HepG2 (cell line): ENCODE results near the gene SENP7. TPM values are rescaled to one million over a fixed set of nuclear protein-coding genes. Genes with fewer than 3 reads are reported as not detected.

Experiments used
- ATAC-seq: fragments of 200-7000 bp; cut with Tn5 transposase; 3 replicates; pipeline ENCODE4 v1.9.1; 2020; ENCODE audit warnings: mild to moderate bottlenecking, moderate library complexity
- BruUV-seq: library from RNA; stranded (reverse); fragments of 400-500 nt; replicated peaks from 2 replicates; lab custom pipeline; 2021; lab: Mats Ljungman, UMichigan
- CTCF ChIA-PET: fragments of 300-600 bp; formaldehyde crosslinking; extraction: SDS; loops from one replicate; lab custom pipeline; 2021; ENCODE audit warnings: low total read pairs, inconsistent platforms, low intra/inter-chr PET ratio; lab: Yijun Ruan, JAX
- POLR2A ChIA-PET: fragments of 350-600 bp; sonication (Branson Sonifier 250); formaldehyde crosslinking; loops from one replicate; lab custom pipeline; 2020; ENCODE audit warnings: antibody characterized with exemption, inconsistent platforms; lab: Yijun Ruan, JAX
- DNase-seq: peaks from one replicate; pipeline ENCODE4 v3.0.0-alpha.2; 2015; ENCODE audit warnings: low spot score
- FAIRE-seq: peaks from 3 replicates; lab custom pipeline; 2011; peaks lifted over from hg19 to GRCh38; lab: Jason Lieb, UNC
- H2AFZ ChIP-seq: one replicate; pipeline ENCODE4 v1.6.1; 2011; ENCODE audit warnings: low read length, inconsistent platforms
- H3K27ac ChIP-seq: fragments of 300-600 bp; 3 replicates; pipeline ENCODE4 v1.8.0; 2011; ENCODE audit warnings: mixed run types, mild to moderate bottlenecking, mixed read lengths, low read length, inconsistent platforms; ENCODE audit not compliant: insufficient read depth; ENCODE audit errors: extremely low read length
- H3K27me3 ChIP-seq, 2 experiments: fragments of 200-600 bp in 1 of 2; 2 replicates in 1 of 2; 3 replicates in 1 of 2; pipeline versions ENCODE4 v1.6.0 to v1.8.0; 2011; ENCODE audit warnings: low read length in 2 of 2, mild to moderate bottlenecking in 2 of 2, moderate library complexity in 2 of 2, inconsistent platforms in 1 of 2; ENCODE audit not compliant: insufficient read depth in 2 of 2, control insufficient read depth in 1 of 2
- H3K36me3 ChIP-seq, 2 experiments: fragments of 200-600 bp in 1 of 2; replicated peaks in 1 of 2; 2 replicates in 1 of 2; 3 replicates in 1 of 2; pipeline versions ENCODE4 v1.5.1 to v1.8.0; 2011; ENCODE audit warnings: low read length in 2 of 2, inconsistent platforms in 1 of 2; ENCODE audit not compliant: insufficient read depth in 2 of 2, control insufficient read depth in 1 of 2
- H3K4me1 ChIP-seq: 2 replicates; pipeline ENCODE4 v1.5.1; 2012; ENCODE audit warnings: low read length, inconsistent platforms; ENCODE audit not compliant: insufficient read depth
- H3K4me2 ChIP-seq: 2 replicates; pipeline ENCODE4 v1.6.0; 2011; ENCODE audit warnings: low read depth, low read length, inconsistent platforms
- H3K4me3 ChIP-seq, 3 experiments: fragments of 200-600 bp in 1 of 3; sonication (generic), shearing (Covaris generic) in 1 of 3; replicated peaks in 1 of 3; 2 replicates each; pipeline ENCODE4 v1.5.1; 2011 to 2016; ENCODE audit warnings: low read length in 3 of 3, inconsistent platforms in 2 of 3, low read depth in 2 of 3, mild to moderate bottlenecking in 2 of 3, control low read depth in 1 of 3, mixed read lengths in 1 of 3; ENCODE audit not compliant: insufficient read depth in 1 of 3
- H3K79me2 ChIP-seq: one replicate; pipeline ENCODE4 v1.6.1; 2011; ENCODE audit warnings: low read length, inconsistent platforms; ENCODE audit not compliant: insufficient read depth
- H3K9ac ChIP-seq: 2 replicates; pipeline ENCODE4 v1.6.0; 2011; ENCODE audit warnings: mild to moderate bottlenecking, low read depth, low read length, inconsistent platforms; ENCODE audit not compliant: insufficient read depth
- H3K9me3 ChIP-seq: 2 replicates; pipeline ENCODE4 v1.5.1; 2012; ENCODE audit warnings: mild to moderate bottlenecking, low read length
- H4K20me1 ChIP-seq: 2 replicates; pipeline ENCODE4 v1.6.0; 2011; ENCODE audit warnings: inconsistent platforms, mild to moderate bottlenecking, low read length, moderate library complexity; ENCODE audit not compliant: insufficient read depth
- ATRX ChIP-seq: sonication (generic); formaldehyde crosslinking; IDR thresholded peaks from 2 replicates; pipeline ENCODE4 v1.4.0; 2020; ENCODE audit warnings: missing genetic modification reagents, borderline replicate concordance
- CC2D1A ChIP-seq: sonication (generic); formaldehyde crosslinking; IDR thresholded peaks from 2 replicates; pipeline ENCODE4 v1.8.1; 2023; ENCODE audit warnings: mild to moderate bottlenecking, missing genetic modification reagents
- GMEB1 ChIP-seq: sonication (generic); formaldehyde crosslinking; IDR thresholded peaks from 2 replicates; pipeline ENCODE4 v1.5.1; 2020; ENCODE audit warnings: missing genetic modification reagents, mild to moderate bottlenecking, borderline replicate concordance
- PITX1 ChIP-seq: sonication (generic); formaldehyde crosslinking; IDR thresholded peaks from 2 replicates; pipeline ENCODE4 v1.5.1; 2020; ENCODE audit warnings: mild to moderate bottlenecking, missing genetic modification reagents
- TAF1 ChIP-seq: sonication (generic); formaldehyde crosslinking; IDR thresholded peaks from 2 replicates; pipeline ENCODE4 v1.4.0; 2020; ENCODE audit warnings: missing genetic modification reagents
- ZNF143 ChIP-seq: sonication (generic); formaldehyde crosslinking; IDR thresholded peaks from 2 replicates; pipeline ENCODE4 v1.4.0; 2020; ENCODE audit warnings: missing genetic modification reagents
- ZNF234 ChIP-seq: sonication (generic); formaldehyde crosslinking; conservative IDR thresholded peaks from 2 replicates; pipeline ENCODE4 v1.5.1; 2020; ENCODE audit warnings: mild to moderate bottlenecking, missing genetic modification reagents
- ZNF574 ChIP-seq: sonication (generic); formaldehyde crosslinking; IDR thresholded peaks from 2 replicates; pipeline ENCODE4 v1.4.0; 2020; ENCODE audit warnings: missing genetic modification reagents
- WGBS: methylation state at CpG from one replicate; pipeline ENCODE4 v1.1.6; 2017; ENCODE audit warnings: low lambda C conversion rate; 5-methylcytosine and 5-hydroxymethylcytosine counted together
- in situ Hi-C: cut with HindIII; loops from 2 replicates; pipeline ENCODE4 v1.10.0; 2017; ENCODE audit warnings: low pct_unique_long_range_greater_than_20kb; ENCODE audit not compliant: extremely low pct_ligation_motif_present
- intact Hi-C: fragments of 100-400 bp; cut with micrococcal nuclease; formaldehyde crosslinking; loops from one replicate; pipeline ENCODE4 v1.10.0; 2022; ENCODE audit not compliant: unreplicated experiment
- polyA plus RNA-seq, 8 experiments: library from polyadenylated mRNA; depleted of rRNA in 3 of 8; stranded (reverse) in 7 of 8; unstranded in 1 of 8; fragments of >200 nt; fragmentation: Illumina TruSeq in 4 of 8; extraction: Trizol in 4 of 8; gene quantifications; 2 replicates each; pipeline versions ENCODE4 v1.2.1 to v1.2.3, GENCODE V29; 2011 to 2016; ENCODE audit warnings: low read depth in 4 of 8, missing spikeins in 1 of 8, mixed read lengths in 1 of 8; ENCODE audit not compliant: insufficient read depth in 1 of 8
- total RNA-seq, 5 experiments: library from RNA; depleted of rRNA; stranded (reverse); fragments of >200 nt; fragmentation: Illumina TruSeq; extraction: Trizol; gene quantifications; 2 replicates each; pipeline ENCODE4 v1.2.3, GENCODE V29; 2016; ENCODE audit warnings: low read depth in 1 of 5

The SENP7 gene
- total and polyA plus RNA-seq, 2 of the 13 experiments (the other 11 are each of a cell fraction or from before 2014, with no cell fraction given) = 9.1 to 10.3 TPM

GRCh38 chr3:101466465-101467309 is 46.3 kb downstream of the SENP7 start (continued):
- TF ChIP-seq GMEB1 (peak; percentile 41; the same call in 1 of the 2 replicates), ZNF574 (CRISPR knock-in tag) (peak; percentile 57), PITX1 (CRISPR knock-in tag) (peak; percentile 62; the same call in 1 of the 2 replicates), ATRX (no peak)
- TF ChIP-seq, all 625 proteins: peak for 124

- DNase-seq (no peak), FAIRE-seq (no peak), ATAC-seq (no peak)
- Histone ChIP-seq H3K27me3 (no peaks in the 10 kb centered on the region), H3K4me2 (no peak overlapping the region), H2AFZ (no peak overlapping the region), H3K4me1 (peaks cover 26% of the 10 kb centered on the region), H3K4me3 (no peak overlapping the region), H3K27ac (no peak overlapping the region), H3K79me2 (peaks cover 6% of the 10 kb centered on the region), H3K9ac (no peak overlapping the region), H3K36me3 (no peaks in the 10 kb centered on the region), H4K20me1 (no peaks in the 10 kb centered on the region), H3K9me3 (no peaks in the 10 kb centered on the region)
- ChIA-PET CTCF (no interaction called here), POLR2A (no interaction called here)
- no TSS peak for BruUV-seq
- WGBS = 93% methylated on average over 2 of the region's 2 CpGs
- in situ Hi-C loops = no loop called here
- intact Hi-C loops = no loop called here
- TF ChIP-seq ZNF234 (CRISPR knock-in tag) = no peak
- no peak for TF ChIP-seq ZNF143 (CRISPR knock-in tag)
- no peak for TF ChIP-seq TAF1 (CRISPR knock-in tag)
- TF ChIP-seq CC2D1A = no peak
Measured at GRCh38 chr3:101464235-101464634, 48.8 kb downstream of the SENP7 start.
